NCI-H128 (cell line): Measurements from ENCODE around the gene MAN1A1.

ENCODE experiments used
- DNase-seq: peaks from one replicate; lab custom pipeline; 2025; ENCODE audit not compliant: unreplicated experiment; lab: John Stamatoyannopoulos, UW

MAN1A1 gene

GRCh38 chr6:119148825-119149525, 200.6 kb downstream of the MAN1A1 start:
- DNase-seq, result no peak

GRCh38 chr6:119148098-119148824, 201.3 kb downstream of the MAN1A1 start:
- DNase-seq, result no peak

- DNase-seq, result no peak
Observed at GRCh38 chr6:119147101-119148053, 202.2 kb downstream of the MAN1A1 start.

- DNase-seq, result no peak
Observed at GRCh38 chr6:119145111-119145510, 204.4 kb downstream of the MAN1A1 start.

- no peak for DNase-seq
Observed at GRCh38 chr6:119142637-119143036, 206.9 kb downstream of the MAN1A1 start.

GRCh38 chr6:119142041-119142440, 207.5 kb downstream of the MAN1A1 start:
- DNase-seq, result no peak

- no peak for DNase-seq
Observed at GRCh38 chr6:119140196-119141140, 209.1 kb downstream of the MAN1A1 start.

- no peak for DNase-seq
Observed at GRCh38 chr6:119138906-119139541, 210.5 kb downstream of the MAN1A1 start.

GRCh38 chr6:119137194-119138072, 212.1 kb downstream of the MAN1A1 start:
- DNase-seq, result no peak

GRCh38 chr6:119134752-119135151, 214.8 kb downstream of the MAN1A1 start:
- DNase-seq, result no peak

GRCh38 chr6:119133400-119133799, 216.2 kb downstream of the MAN1A1 start:
- no peak for DNase-seq

- no peak for DNase-seq
Observed at GRCh38 chr6:119132261-119132981, 217.1 kb downstream of the MAN1A1 start.

GRCh38 chr6:119129968-119130484, 219.5 kb downstream of the MAN1A1 start:
- DNase-seq, result no peak

GRCh38 chr6:119129148-119129967, 220.2 kb downstream of the MAN1A1 start:
- DNase-seq, result no peak

GRCh38 chr6:119128252-119128912, 221.2 kb downstream of the MAN1A1 start:
- no peak for DNase-seq

- no peak for DNase-seq
Observed at GRCh38 chr6:119127627-119128026, 221.9 kb downstream of the MAN1A1 start.
